Epithelial cell of proximal tubule (primary cell): ENCODE results near the gene SMKR1. TPM values are rescaled to one million over a fixed set of nuclear protein-coding genes. Genes with fewer than 3 reads are reported as not detected.

Source experiments
- DNase-seq: peaks from one replicate; pipeline ENCODE4 v3.0.0-alpha.2; 2011; ENCODE audit warnings: low read depth
- H3K4me3 ChIP-seq: 2 replicates; pipeline ENCODE4 v1.5.1; 2011; ENCODE audit warnings: low read depth, mild to moderate bottlenecking, low read length
- CTCF ChIP-seq: conservative IDR thresholded peaks from 2 replicates; pipeline ENCODE4 v1.5.1; 2012; ENCODE audit warnings: low read depth, mild to moderate bottlenecking, low read length
- total RNA-seq: library from RNA; depleted of rRNA; stranded (reverse); fragments of >200 nt; gene quantifications from 2 replicates; pipeline ENCODE4 v1.2.3, GENCODE V29; 2015

SMKR1 gene
- total RNA-seq, 1 donor from 2014 or later: not detected

- no peak overlapping the region for H3K4me3 ChIP-seq
- DNase-seq: no peak
- TF ChIP-seq CTCF: no peak
Observed at GRCh38 chr7:129556607-129557133, 54.3 kb downstream of the SMKR1 start.

GRCh38 chr7:129557686-129558481, 55.6 kb downstream of the SMKR1 start:
- no peak overlapping the region for H3K4me3 ChIP-seq
- no peak for DNase-seq
- TF ChIP-seq CTCF: no peak

- TF ChIP-seq CTCF: no peak
Observed at GRCh38 chr7:129559564-129559963, 57.2 kb downstream of the SMKR1 start.

GRCh38 chr7:129560831-129561230, 58.5 kb downstream of the SMKR1 start:
- no peak for DNase-seq
- TF ChIP-seq CTCF: no peak
- H3K4me3 ChIP-seq: no peak overlapping the region

More at GRCh38 chr7:129559564-129559963, 57.2 kb downstream of the SMKR1 start:
- DNase-seq: no peak
- H3K4me3 ChIP-seq: no peak overlapping the region

- no peak for TF ChIP-seq CTCF
Observed at GRCh38 chr7:129561677-129562359, 59.5 kb downstream of the SMKR1 start.

More at GRCh38 chr7:129561677-129562359, 59.5 kb downstream of the SMKR1 start:
- H3K4me3 ChIP-seq: no peak overlapping the region
- DNase-seq: no peak

Other genes with a start within 250 kb of the SMKR1 start
- gene STRIP2, start 68.1 kb upstream of the SMKR1 start, total RNA-seq: 6.3 and 6.9 TPM in 2 replicates
- 6.6 and 6.8 TPM in 2 replicates for gene NRF1, start 109.2 kb downstream of the SMKR1 start, total RNA-seq